CD14-positive monocyte (primary cell): Measurements from ENCODE around the gene CLIC1. TPM values are rescaled to one million over a fixed set of nuclear protein-coding genes. Genes with fewer than 3 reads are reported as not detected.
A peak's percentile ranks its signal among the peaks of the same experiment; 100 is the strongest.
"Not testable (repeated sequence)": the region's sequence is repeated elsewhere in the genome, so short reads cannot be mapped to it uniquely, and the experiment has no call there.

Experiments used
- DNase-seq, 3 donors: peaks; one replicate each; pipeline ENCODE4 v3.0.0-alpha.2; 2011 to 2022
- H2AFZ ChIP-seq: 2 replicates; pipeline ENCODE4 v1.6.0; 2012; ENCODE audit warnings: mild to moderate bottlenecking, low read depth, low read length, inconsistent platforms; ENCODE audit not compliant: insufficient read depth, poor library complexity, severe bottlenecking
- H3K27ac ChIP-seq, 2 donors: 1 replicate in 1 of 2; 2 replicates in 1 of 2; pipeline ENCODE4 v1.5.1; 2012 to 2013; ENCODE audit warnings: low read length in 2 of 2, control low read depth in 1 of 2, inconsistent platforms in 1 of 2, low read depth in 1 of 2, mild to moderate bottlenecking in 1 of 2
- H3K27me3 ChIP-seq, 2 donors: one replicate each; pipeline versions ENCODE4 v1.6.0 to v1.6.1; 2011 to 2013; ENCODE audit warnings: low read length in 2 of 2; ENCODE audit not compliant: control insufficient read depth in 2 of 2, insufficient read depth in 2 of 2
- H3K36me3 ChIP-seq, 2 donors: replicated peaks in 1 of 2; 1 replicate in 1 of 2; 2 replicates in 1 of 2; pipeline versions ENCODE4 v1.5.1 to v1.6.1; 2012 to 2013; ENCODE audit warnings: low read length in 2 of 2, control low read depth in 1 of 2, inconsistent platforms in 1 of 2, mild to moderate bottlenecking in 1 of 2; ENCODE audit not compliant: insufficient read depth in 2 of 2, control insufficient read depth in 1 of 2
- H3K4me1 ChIP-seq, 2 donors: 1 replicate in 1 of 2; 2 replicates in 1 of 2; pipeline versions ENCODE4 v1.5.1 to v1.6.1; 2012 to 2013; ENCODE audit warnings: low read length in 2 of 2, control low read depth in 1 of 2, inconsistent platforms in 1 of 2, mild to moderate bottlenecking in 1 of 2, moderate library complexity in 1 of 2; ENCODE audit not compliant: insufficient read depth in 2 of 2, control insufficient read depth in 1 of 2
- H3K4me2 ChIP-seq: replicated peaks from 2 replicates; pipeline ENCODE3; 2012; ENCODE audit warnings: low read length, moderate library complexity, mild to moderate bottlenecking; ENCODE audit not compliant: poor library complexity, severe bottlenecking; ENCODE audit errors: extremely low read depth
- H3K4me3 ChIP-seq, 3 experiments: fragments of 200-600 bp in 1 of 3; sonication (generic) in 1 of 3; replicated peaks in 1 of 3; 1 replicate in 2 of 3; 2 replicates in 1 of 3; pipeline ENCODE4 v1.5.1; 2011 to 2013; ENCODE audit warnings: low read length in 3 of 3, mild to moderate bottlenecking in 3 of 3, control low read depth in 2 of 3, low read depth in 2 of 3, inconsistent platforms in 1 of 3, moderate library complexity in 1 of 3
- H3K79me2 ChIP-seq: 2 replicates; pipeline ENCODE4 v1.6.0; 2012; ENCODE audit warnings: mild to moderate bottlenecking, control low read depth, inconsistent platforms, low read length, moderate library complexity; ENCODE audit not compliant: insufficient read depth
- H3K9ac ChIP-seq: 2 replicates; pipeline ENCODE4 v1.6.0; 2017; ENCODE audit warnings: low read length, mild to moderate bottlenecking; ENCODE audit not compliant: insufficient read depth, poor library complexity, severe bottlenecking
- H3K9me3 ChIP-seq, 2 donors: replicated peaks in 1 of 2; 1 replicate in 1 of 2; 2 replicates in 1 of 2; pipeline versions ENCODE4 v1.5.1 to v1.6.1; 2012 to 2013; ENCODE audit warnings: low read length in 2 of 2, control low read depth in 1 of 2; ENCODE audit not compliant: control insufficient read depth in 1 of 2, insufficient read depth in 1 of 2
- H4K20me1 ChIP-seq: 2 replicates; pipeline ENCODE4 v1.6.0; 2012; ENCODE audit warnings: mild to moderate bottlenecking, low read length, control low read depth, moderate library complexity; ENCODE audit not compliant: insufficient read depth
- H3K27ac Mint-ChIP-seq, 7 donors: one replicate each; pipeline ENCODE4 v1.8.0; 2020; ENCODE audit warnings: mild to moderate bottlenecking in 7 of 7, mixed read lengths in 7 of 7, moderate library complexity in 6 of 7, inconsistent platforms in 2 of 7
- H3K27me3 Mint-ChIP-seq, 3 donors: one replicate each; pipeline ENCODE4 v1.8.0; 2021 to 2022; ENCODE audit warnings: low read depth in 3 of 3, mild to moderate bottlenecking in 3 of 3, mixed read lengths in 3 of 3, moderate library complexity in 3 of 3, inconsistent platforms in 1 of 3
- H3K36me3 Mint-ChIP-seq, 2 donors: one replicate each; pipeline ENCODE4 v1.8.0; 2020; ENCODE audit warnings: mixed read lengths in 2 of 2, inconsistent platforms in 1 of 2, mild to moderate bottlenecking in 1 of 2
- H3K4me1 Mint-ChIP-seq: one replicate; pipeline ENCODE4 v1.8.0; 2020; ENCODE audit warnings: mild to moderate bottlenecking, mixed read lengths
- H3K4me3 Mint-ChIP-seq, 2 donors: one replicate each; pipeline ENCODE4 v1.8.0; 2020; ENCODE audit warnings: mild to moderate bottlenecking in 2 of 2, mixed read lengths in 2 of 2, moderate library complexity in 1 of 2
- H3K9me3 Mint-ChIP-seq, 7 donors: one replicate each; pipeline ENCODE4 v1.8.0; 2020 to 2022; ENCODE audit warnings: mixed read lengths in 7 of 7, mild to moderate bottlenecking in 6 of 7, moderate library complexity in 6 of 7, inconsistent platforms in 2 of 7
- CTCF ChIP-seq: fragments of 200-600 bp; IDR thresholded peaks from one replicate; pipeline ENCODE4 v1.8.0; 2022; ENCODE audit warnings: antibody characterized with exemption, mild to moderate bottlenecking
- WGBS: methylation state at CpG from one replicate; pipeline ENCODE4 v1.1.5; 2013; ENCODE audit warnings: missing lambda C conversion rate; ENCODE audit not compliant: insufficient coverage; 5-methylcytosine and 5-hydroxymethylcytosine counted together
- intact Hi-C, 2 donors: fragments of 100-400 bp; cut with micrococcal nuclease; formaldehyde crosslinking; loops; one replicate each; pipeline versions ENCODE4 v1.15.0 to v1.15.1; 2023
- polyA plus RNA-seq, 3 donors: library from polyadenylated mRNA; depleted of rRNA in 1 of 3; unstranded in 2 of 3; stranded (reverse) in 1 of 3; fragments of 300-500 nt in 2 of 3; fragments of >200 nt in 1 of 3; fragmentation: Illumina TruSeq in 2 of 3; gene quantifications; 1 replicate in 2 of 3; 2 replicates in 1 of 3; pipeline ENCODE4 v1.2.3, GENCODE V29; 2012 to 2021

The CLIC1 gene
- polyA plus RNA-seq, 3 donors, result 676 to 1,304 (median 1,196) TPM

GRCh38 chr6:31710523-31711219 is 25.7 kb downstream of the CLIC1 start:
- no peaks in the 10 kb centered on the region for H3K36me3 ChIP-seq
- H2AFZ ChIP-seq, result peak overlapping the region; percentile 56
- peaks cover 21 to 27% of the 10 kb centered on the region in 2 donors for H3K4me1 ChIP-seq
- Mint-ChIP-seq H3K27ac (peak overlapping the region in 6 of 7 donors; percentile 28 to 79 (median 58)), H3K4me3 (peak overlapping the region; percentile 59 to 80), H3K9me3 (peaks cover 0 to 2% (median 0%) of the 10 kb centered on the region in 7 donors), H3K4me1 (peaks cover 28% of the 10 kb centered on the region), H3K36me3 (no peaks in the 10 kb centered on the region), H3K27me3 (peaks cover 0 to 9% (median 1%) of the 10 kb centered on the region in 3 donors)
- no peaks in the 10 kb centered on the region for H4K20me1 ChIP-seq
- no peak overlapping the region for H3K9ac ChIP-seq
- no peaks in the 10 kb centered on the region for H3K27me3 ChIP-seq
- H3K27ac ChIP-seq, result peak overlapping the region in 1 of 2 donors; percentile 32
- H3K4me3 ChIP-seq, result peak overlapping the region in 1 of 3 experiments; percentile 46
- intact Hi-C loops, result no loop called here
- no peaks in the 10 kb centered on the region for H3K79me2 ChIP-seq
- H3K4me2 ChIP-seq, result peak overlapping the region; percentile 49
- WGBS, result 87% methylated on average over 4 of the region's 5 CpGs
- DNase-seq, result no peak
- no peaks in the 10 kb centered on the region for H3K9me3 ChIP-seq
- TF ChIP-seq CTCF, result no peak

- H3K4me1 ChIP-seq, result peaks cover 21 to 27% of the 10 kb centered on the region in 2 donors
- H3K4me3 ChIP-seq, H3K79me2 ChIP-seq, H3K9me3 ChIP-seq, DNase-seq, H3K9ac ChIP-seq, H3K27ac ChIP-seq, H2AFZ ChIP-seq, intact Hi-C loops, H3K36me3 Mint-ChIP-seq, H3K4me3 Mint-ChIP-seq, H3K27me3 Mint-ChIP-seq, H3K36me3 ChIP-seq, H3K9me3 Mint-ChIP-seq, H4K20me1 ChIP-seq, H3K4me2 ChIP-seq, H3K27me3 ChIP-seq: not testable (repeated sequence)
- Mint-ChIP-seq H3K27ac (peak overlapping the region in 2 of 7 donors; percentile 54 to 76), H3K4me1 (peaks cover 28% of the 10 kb centered on the region)
- WGBS, result 80% methylated on average over 7 of the region's 11 CpGs
These were observed 27.2 kb downstream of the CLIC1 start for GRCh38 chr6:31709157-31709556.
